GM13977 (cell line): ENCODE results near the gene HAND2.

ENCODE experiments used
- DNase-seq: peaks from one replicate; pipeline ENCODE4 v3.0.0; 2012; ENCODE audit warnings: low spot score
- CTCF ChIP-seq: IDR thresholded peaks from 2 replicates; pipeline ENCODE4 v1.5.1; 2012; ENCODE audit warnings: mild to moderate bottlenecking, control low read depth; ENCODE audit not compliant: insufficient read depth; ENCODE audit errors: extremely low read depth, missing control alignments
- in situ Hi-C: fragments of 300-500 bp; cut with MboI; formaldehyde crosslinking; loops from one replicate; pipeline ENCODE4 v1.12.0; 2022; ENCODE audit warnings: low sequenced_read_pairs, low pct_unique_long_range_greater_than_20kb, mixed read lengths, inconsistent platforms; ENCODE audit not compliant: unreplicated experiment

HAND2 gene

GRCh38 chr4:173532725-173533511, 2.9 kb upstream of the HAND2 start:
- no peak for TF ChIP-seq CTCF
- peak; percentile 5 for DNase-seq
- in situ Hi-C loops, result no loop called here

- in situ Hi-C loops, result no loop called here
- peak; percentile 18 for DNase-seq
- TF ChIP-seq CTCF, result no peak
These were observed 1.3 kb upstream of the HAND2 start for GRCh38 chr4:173531086-173531965.

- DNase-seq, result peak; percentile 26
- no peak for TF ChIP-seq CTCF
- in situ Hi-C loops, result no loop called here
These were observed 477 bp upstream of the HAND2 start for GRCh38 chr4:173530326-173531085.

- peak; percentile 25 for DNase-seq
- in situ Hi-C loops, result no loop called here
- no peak for TF ChIP-seq CTCF
These were observed 1.4 kb downstream of the HAND2 start for GRCh38 chr4:173528378-173529321.

GRCh38 chr4:173527103-173527891, 2.7 kb downstream of the HAND2 start:
- DNase-seq, result peak; percentile 22
- no peak for TF ChIP-seq CTCF
- in situ Hi-C loops, result no loop called here
